ENCODE measurements around the gene SETBP1.
A peak's percentile ranks its signal among the peaks of the same experiment; 100 is the strongest.
"Not testable (repeated sequence)": the region's sequence is repeated elsewhere in the genome, so short reads cannot be mapped to it uniquely, and the experiment has no call there.

The SETBP1 gene

DNA sequence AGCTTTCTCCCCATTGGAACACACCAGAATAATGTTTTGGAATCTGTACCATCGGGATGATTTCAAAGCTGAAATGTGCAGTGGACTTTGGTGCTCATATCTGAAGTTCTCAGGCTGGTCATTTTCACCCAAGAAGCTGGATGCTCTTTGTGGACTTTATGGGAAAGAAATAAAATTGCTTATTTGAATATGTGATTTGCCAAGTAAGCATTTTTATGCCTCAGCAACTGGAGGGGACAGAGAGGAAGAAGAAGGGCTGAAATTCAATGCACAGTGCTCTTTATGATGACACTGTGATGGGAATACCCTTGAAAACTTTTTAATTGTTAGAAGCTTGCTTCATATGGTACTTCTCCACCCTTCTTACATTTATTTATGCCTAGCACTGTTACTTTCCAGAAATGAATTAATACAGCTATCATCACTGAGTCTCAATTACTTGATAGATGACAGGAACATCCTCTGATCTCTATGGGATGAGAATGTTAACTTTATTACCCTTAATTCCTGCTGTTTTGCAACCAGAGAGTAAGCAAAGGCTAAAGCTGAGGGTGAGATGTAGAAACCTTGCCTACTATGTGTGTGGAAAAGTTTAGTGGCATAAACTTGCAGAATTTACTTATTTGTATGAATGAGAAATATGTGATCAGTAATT lies 23.6 kb downstream of the SETBP1 start:
- DNase-seq (ENCODE audit: low read depth in 2 of 2), result no peak

- no peak for DNase-seq (ENCODE audit: low read depth in 2 of 2)
Observed at GRCh38 chr18:44705075-44705675, 24.5 kb downstream of the SETBP1 start.

GRCh38 chr18:44708451-44709083 lies 27.9 kb downstream of the SETBP1 start:
- DNase-seq (ENCODE audit: low read depth in 2 of 2), result no peak

DNA sequence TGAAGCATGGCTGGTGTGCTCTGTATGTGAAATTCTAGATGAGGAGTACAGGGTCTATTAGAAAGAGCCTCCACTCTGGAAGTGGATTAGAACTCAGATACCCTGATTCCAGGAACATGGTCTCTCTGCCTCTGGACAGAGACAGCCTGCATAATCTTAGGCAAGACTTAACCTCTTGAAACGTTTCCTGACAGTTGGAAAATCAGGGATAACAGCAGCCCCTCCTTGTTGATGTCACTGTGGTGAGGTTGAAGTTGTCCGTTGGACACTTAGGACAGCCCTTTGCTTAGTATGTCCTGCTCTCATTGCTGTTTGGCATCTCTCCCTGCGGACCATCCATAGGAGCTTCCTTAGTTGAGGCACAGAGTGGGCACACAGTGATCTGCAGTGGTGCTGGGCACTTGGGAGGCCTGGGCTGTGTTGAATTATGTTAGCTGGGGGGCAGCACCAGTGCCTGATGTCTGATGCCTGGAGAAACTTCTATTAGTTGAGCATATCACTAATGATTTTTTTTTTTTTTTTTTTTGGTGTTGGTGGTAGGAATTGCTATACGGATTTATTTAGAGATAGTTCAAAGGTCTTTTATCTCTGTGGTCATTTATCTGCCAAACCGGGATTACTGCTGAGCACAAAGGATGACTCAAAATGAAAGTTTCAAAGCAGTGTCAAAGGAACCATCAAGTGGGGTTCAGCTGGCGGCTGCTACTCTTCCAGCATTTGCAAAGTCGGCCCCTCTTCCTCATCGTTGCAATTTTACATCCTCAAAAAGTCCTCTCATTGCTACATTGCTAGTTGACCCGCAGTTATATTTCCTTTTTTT lies 28.8 kb downstream of the SETBP1 start:
- DNase-seq (ENCODE audit: low read depth in 2 of 2), result no peak

DNA sequence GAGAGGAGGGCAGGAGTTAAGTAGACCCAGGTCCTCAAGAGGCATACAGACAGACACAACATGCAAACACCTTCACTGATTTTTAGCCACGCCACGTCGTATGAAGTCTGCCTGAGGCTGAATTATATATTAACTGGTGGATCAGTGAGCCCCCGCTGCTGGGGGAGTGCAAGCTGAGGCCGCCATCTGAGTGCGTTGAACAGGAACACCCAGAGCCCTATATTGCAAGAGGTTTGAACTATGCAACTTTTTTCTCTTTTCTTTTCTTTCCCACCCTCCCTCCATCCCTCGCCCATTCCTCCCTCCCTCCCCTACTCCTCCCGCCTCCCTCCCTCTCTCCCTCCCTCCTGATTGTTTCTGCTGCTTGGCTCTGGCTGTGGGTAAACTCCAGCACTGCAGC lies 30.2 kb downstream of the SETBP1 start:
- no peak for DNase-seq (ENCODE audit: low read depth in 2 of 2)

DNA sequence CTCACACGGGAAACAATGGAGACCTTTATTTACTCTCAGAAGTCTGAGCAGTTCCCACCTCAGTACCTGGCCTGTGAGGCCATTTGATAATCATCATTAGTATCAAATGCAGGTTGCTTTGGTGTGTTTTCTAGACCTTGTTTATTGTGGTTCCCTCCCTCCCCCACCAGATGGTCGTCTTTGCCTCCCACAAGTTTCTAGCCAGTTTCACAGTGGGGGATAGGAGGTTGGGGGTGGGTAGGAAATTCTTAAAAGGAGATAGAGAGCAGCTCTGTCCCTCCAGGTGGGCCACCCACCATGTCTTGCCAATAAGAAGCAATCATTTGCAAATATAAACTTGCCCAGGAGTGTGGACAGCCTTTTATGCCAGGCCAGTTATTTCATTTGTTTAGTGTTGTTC lies 31.3 kb downstream of the SETBP1 start:
- no peak for DNase-seq (ENCODE audit: low read depth in 2 of 2)

DNA sequence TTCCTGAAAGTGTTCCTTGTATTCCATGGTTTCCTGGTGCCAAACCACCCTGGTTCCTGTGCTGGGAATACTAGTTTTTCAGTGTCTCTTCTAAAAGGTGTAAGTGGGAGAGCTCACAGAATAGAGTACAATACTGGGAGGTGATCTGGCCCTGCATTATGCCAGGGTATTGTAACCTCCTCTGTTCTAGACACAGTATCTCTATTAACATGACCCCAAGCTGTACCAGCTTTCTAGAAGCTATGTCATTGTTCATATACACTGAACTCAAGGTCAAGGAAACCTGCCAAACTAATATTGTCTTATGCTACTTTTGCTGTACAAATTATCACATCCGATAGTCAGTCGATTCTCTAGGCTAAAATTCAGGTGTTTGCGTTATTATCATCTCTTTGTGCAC lies 32.7 kb downstream of the SETBP1 start:
- no peak for DNase-seq (ENCODE audit: low read depth in 2 of 2)

GRCh38 chr18:44714376-44714775 lies 33.7 kb downstream of the SETBP1 start:
- DNase-seq (ENCODE audit: low read depth in 2 of 2), result no peak

DNA sequence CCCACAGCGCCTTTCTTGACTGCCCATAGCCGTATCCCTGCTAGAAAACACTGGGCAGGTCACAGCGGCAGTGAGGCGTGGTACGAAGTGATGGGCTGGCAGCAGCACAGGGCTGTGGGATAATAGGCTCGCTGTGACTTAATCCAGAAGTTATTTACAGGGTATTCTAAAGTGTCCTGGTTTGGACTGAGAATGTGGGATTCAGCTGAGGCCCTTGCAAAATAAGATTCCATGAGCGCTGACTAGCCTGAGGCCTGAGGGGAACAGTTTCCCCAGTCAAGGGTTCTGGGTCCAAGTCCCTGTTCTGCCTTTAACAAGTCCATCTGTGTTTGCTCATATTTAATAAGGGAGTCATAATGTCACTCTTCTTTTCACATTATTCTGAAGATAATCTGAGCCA lies 34.6 kb downstream of the SETBP1 start:
- DNase-seq (ENCODE audit: low read depth in 2 of 2), result no peak

GRCh38 chr18:44715842-44716241 lies 35.2 kb downstream of the SETBP1 start:
- DNase-seq (ENCODE audit: low read depth in 2 of 2), result no peak

DNA sequence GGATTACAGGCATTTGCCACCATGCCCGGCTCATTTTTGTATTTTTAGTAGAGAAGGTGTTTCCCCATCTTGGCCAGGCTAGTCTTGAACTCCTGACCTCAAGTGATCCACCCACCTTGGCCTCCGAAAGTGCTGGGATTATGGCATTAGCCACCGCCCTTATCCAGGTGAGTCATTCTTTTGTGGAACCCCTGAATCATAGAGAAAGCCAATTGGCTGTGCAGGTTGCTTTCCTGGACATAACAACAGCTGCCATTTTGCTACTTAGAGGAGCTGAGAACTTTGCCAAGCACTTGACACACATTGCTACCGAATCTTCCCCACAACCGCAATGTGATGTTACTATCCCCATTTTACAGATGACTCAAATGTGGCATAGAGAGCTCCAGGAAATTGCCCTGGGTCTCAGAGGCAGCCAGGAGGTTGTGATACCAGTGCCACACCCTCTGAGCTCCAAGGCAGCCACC lies 36.0 kb downstream of the SETBP1 start:
- DNase-seq (ENCODE audit: low read depth in 2 of 2), result no peak

DNA sequence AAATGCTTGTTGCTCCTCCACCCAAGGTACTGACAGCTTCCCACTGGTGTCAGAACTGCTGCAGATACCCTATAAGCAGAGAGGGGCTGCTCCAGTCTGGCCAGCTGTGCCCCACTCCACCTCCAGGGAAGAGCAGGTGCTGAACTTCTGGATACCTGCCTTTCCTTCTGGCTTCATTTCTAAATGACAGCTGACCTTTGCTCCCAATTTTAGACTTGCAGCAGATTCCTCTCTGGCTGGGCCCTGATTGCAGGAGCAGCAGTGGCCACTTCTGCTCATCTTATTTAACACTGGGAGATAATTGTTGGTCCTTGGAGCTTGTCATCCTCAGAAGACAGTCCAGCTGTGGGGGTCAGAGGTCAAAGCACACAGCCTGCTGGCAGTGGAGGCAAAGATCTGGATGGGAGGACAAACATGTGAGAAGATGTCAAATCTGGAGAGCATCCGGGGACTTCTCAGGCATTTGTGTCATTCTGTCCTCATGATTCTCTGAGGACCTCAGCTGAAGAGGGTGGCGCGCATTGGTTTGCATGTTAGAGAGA lies 38.9 kb downstream of the SETBP1 start:
- DNase-seq (ENCODE audit: low read depth in 2 of 2), result no peak

DNA sequence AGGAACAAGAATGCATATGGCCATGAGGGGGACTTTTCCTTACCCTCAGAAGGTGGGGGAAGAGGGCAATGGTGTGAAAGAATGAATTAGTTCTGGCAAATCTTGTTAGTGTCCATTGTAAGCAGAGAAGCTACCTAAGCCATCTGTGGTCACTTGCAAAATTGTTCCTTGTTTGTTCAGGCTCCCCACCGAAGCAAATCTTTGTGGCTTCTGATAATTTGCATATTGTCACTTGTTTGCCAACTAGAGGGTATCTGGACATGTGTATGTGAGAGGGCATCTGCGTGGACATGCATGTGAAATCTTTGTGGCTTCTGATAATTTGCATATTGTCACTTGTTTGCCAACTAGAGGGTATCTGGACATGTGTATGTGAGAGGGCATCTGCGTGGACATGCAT lies 41.1 kb downstream of the SETBP1 start:
- not testable (repeated sequence) for DNase-seq (ENCODE audit: low read depth in 2 of 2)

DNA sequence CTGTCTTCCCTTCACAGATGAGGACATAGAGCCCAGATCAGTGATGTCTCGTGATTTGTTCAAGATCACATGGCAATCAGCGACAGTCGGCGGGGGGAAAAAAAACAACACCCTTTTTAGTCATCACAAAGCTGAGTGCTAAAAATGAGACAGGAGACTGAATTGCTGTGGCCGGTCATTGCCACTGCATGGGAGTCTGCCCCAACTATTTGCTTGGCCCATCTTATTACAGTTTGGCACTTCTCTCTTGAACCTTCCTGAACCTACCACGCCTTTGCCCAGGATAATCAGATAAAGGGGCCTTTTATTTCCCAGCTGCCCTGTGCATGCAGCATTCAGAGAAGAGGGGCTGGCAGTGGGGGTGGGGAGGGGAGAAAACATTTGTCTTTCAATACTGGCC lies 42.7 kb downstream of the SETBP1 start:
- DNase-seq (ENCODE audit: low read depth in 2 of 2), result no peak

GRCh38 chr18:44724105-44724778 lies 43.6 kb downstream of the SETBP1 start:
- no peak for DNase-seq (ENCODE audit: low read depth in 2 of 2)

GRCh38 chr18:44725300-44726058 lies 44.8 kb downstream of the SETBP1 start:
- no peak for DNase-seq (ENCODE audit: low read depth in 2 of 2)

DNA sequence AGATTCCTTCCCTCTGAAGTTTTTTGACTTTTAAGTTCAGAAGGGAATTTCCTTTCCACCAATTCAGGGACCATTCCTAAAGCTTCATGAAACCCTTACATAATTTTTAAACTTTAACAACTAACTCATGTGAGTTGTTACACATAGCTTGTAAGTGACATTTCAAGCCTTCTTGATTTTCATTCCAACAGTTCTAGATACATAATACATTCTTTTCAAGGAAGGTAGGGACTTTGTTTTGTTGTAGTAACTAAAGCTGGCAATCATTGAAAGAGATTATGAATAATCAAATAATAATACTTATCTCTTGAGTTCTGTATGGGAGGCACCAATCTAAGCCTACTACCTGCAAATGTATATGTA lies 45.4 kb downstream of the SETBP1 start:
- DNase-seq (ENCODE audit: low read depth in 2 of 2), result no peak

GRCh38 chr18:44727291-44727690 lies 46.6 kb downstream of the SETBP1 start:
- DNase-seq (ENCODE audit: low read depth in 2 of 2), result no peak

DNA sequence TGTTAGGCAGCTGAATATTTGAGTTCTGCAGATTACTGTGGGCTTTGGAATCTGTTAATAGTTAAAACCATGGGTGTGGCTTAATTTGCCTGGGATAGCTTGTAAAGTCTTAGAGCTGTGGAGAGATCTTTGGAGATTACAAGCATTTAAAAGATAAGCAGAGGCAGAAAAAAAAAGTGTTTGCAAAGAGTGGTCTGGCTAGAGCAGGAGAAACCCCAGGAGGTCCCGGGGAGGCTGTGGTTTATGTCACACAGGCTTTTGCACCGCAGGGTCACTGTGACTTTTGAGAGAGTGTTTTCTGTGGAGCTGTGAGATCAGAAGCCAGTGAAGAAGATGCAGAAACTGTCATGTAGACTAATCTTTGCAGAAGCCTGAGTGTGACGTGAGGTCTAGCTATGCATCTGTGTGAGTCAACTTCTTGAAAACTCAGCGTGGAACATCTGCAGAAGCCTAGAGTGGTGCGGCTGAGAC lies 49.0 kb downstream of the SETBP1 start:
- peak; percentile 61 to 66 for DNase-seq (ENCODE audit: low read depth in 2 of 2)

DNA sequence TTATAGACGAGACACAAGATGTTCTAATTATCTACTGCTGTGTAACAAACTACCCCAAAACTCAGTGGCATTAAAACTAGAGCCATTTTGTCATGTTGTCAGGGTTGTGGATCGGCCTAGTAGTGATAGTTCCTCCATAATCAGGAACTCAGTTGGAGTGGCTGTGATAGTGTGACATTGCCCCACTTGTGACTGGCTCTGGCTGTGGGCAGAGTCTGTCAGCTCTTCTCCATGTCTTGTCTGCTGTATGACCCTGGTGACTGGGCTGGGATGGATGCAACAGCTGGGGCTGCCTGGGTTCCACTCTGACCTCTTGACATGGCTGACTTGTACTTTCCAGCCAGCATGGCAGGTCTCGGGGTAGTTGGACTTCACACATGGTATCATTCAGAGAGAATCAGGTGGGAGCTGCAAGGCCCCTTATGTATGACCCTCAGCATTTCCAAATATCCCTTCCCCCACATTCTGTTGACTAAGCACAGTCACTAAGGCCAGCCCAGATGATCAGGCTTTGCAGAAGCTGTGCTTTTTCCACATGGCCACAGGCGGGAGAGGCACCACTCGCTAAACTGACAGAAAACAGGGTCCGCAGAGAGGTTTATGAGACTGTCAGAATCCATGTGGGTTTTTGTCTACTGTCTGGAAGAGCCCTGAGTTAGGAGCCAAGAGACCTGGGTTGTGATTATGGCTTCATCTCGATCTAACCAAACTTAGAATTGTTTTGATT lies 50.3 kb downstream of the SETBP1 start:
- DNase-seq (ENCODE audit: low read depth in 2 of 2), result no peak
